ENCODE results near the gene TARM1. TPM values are rescaled to one million over a fixed set of nuclear protein-coding genes. Genes with fewer than 3 reads are reported as not detected.

Gene TARM1
- total RNA-seq, 4 donors from 2014 or later: not detected

- intact Hi-C loops (cut with DNase I): no loop called here
- Histone ChIP-seq H3K27me3 (no peaks in the 10 kb centered on the region), H3K27ac (replicated peaks in 1 of 4) (no peak overlapping the region), H3K4me1 (no peaks in the 10 kb centered on the region), H3K9me3 (no peaks in the 10 kb centered on the region), H3K4me3 (no peak overlapping the region), H3K36me3 (peaks cover 84 to 99% (median 97%) of the 10 kb centered on the region in 4 donors)
- WGBS: 95% methylated on average over 41 of the region's 44 CpGs
- DNase-seq (ENCODE audit: extremely low spot score): no peak
- TF ChIP-seq POLR2A (IDR thresholded peaks at IDR 0.05; ENCODE audit: low read depth): no peak
- no peak for TF ChIP-seq EP300 (IDR thresholded peaks at IDR 0.05)
- no peak for TF ChIP-seq CTCF (IDR thresholded peaks at IDR 0.05)
- no peak for TF ChIP-seq POLR2AphosphoS5 (IDR thresholded peaks at IDR 0.05)
These were observed 46.7 kb upstream of the TARM1 start for GRCh38 chr19:54127688-54128440.

GRCh38 chr19:54125713-54126112, 44.5 kb upstream of the TARM1 start:
- Histone ChIP-seq H3K27me3 (no peaks in the 10 kb centered on the region), H3K4me3 (no peak overlapping the region), H3K4me1 (no peaks in the 10 kb centered on the region), H3K27ac (replicated peaks in 1 of 4) (no peak overlapping the region), H3K9me3 (no peaks in the 10 kb centered on the region), H3K36me3 (peaks cover 83 to 99% (median 97%) of the 10 kb centered on the region in 4 donors)
- no peak for DNase-seq (ENCODE audit: extremely low spot score)
- TF ChIP-seq POLR2A (IDR thresholded peaks at IDR 0.05; ENCODE audit: low read depth): no peak
- TF ChIP-seq POLR2AphosphoS5 (IDR thresholded peaks at IDR 0.05): no peak
- no peak for TF ChIP-seq EP300 (IDR thresholded peaks at IDR 0.05)
- no peak for TF ChIP-seq CTCF (IDR thresholded peaks at IDR 0.05)
- intact Hi-C loops (cut with DNase I): no loop called here
- WGBS: 90% methylated on average over 5 of the region's 9 CpGs

DNA sequence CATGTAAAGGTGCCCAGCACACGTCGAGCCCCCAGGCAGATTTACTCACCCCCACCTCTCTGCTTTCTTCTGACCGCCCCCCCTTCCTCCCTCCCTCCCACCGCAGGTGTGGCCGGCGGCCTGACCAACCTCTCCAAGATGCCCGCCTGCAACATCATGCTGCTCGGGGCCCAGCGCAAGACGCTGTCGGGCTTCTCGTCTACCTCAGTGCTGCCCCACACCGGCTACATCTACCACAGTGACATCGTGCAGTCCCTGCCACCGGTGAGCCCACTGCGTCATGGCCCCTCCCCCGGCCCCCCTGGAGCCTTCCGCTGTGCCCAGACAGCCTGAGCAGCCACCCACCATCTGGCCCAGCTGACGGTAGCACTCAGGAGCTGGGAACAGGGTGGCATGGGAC, 43.2 kb upstream of the TARM1 start:
- no peaks in the 10 kb centered on the region for H3K4me1 ChIP-seq
- H3K4me3 ChIP-seq: no peak overlapping the region
- peaks cover 75 to 100% (median 99%) of the 10 kb centered on the region in 4 donors for H3K36me3 ChIP-seq
- H3K27ac ChIP-seq (replicated peaks in 1 of 4): no peak overlapping the region
- intact Hi-C loops (cut with DNase I): no loop called here
- WGBS: 92% methylated on average over 17 of the region's 19 CpGs
- TF ChIP-seq POLR2AphosphoS5 (IDR thresholded peaks at IDR 0.05) (no peak), CTCF (IDR thresholded peaks at IDR 0.05) (no peak)
- H3K9me3 ChIP-seq: no peaks in the 10 kb centered on the region
- no peak for DNase-seq (ENCODE audit: extremely low spot score)
- no peaks in the 10 kb centered on the region for H3K27me3 ChIP-seq

DNA sequence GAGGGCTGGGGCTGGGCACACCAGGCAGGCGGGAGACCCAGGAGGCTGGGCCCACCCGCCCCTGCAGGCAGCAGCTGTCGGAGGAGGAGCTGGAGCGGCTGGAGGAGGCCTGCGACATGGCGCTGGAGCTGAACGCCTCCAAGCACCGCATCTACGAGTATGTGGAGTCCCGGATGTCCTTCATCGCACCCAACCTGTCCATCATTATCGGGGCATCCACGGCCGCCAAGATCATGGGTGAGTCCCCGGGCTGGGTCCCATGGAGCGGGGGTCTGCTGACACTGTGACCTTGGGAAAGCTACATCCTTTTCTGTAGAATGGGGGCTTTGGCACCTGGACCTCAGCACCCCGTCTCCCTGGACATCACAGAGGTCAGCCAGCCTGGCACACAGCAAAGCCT, 42.5 kb upstream of the TARM1 start:
- DNase-seq (ENCODE audit: extremely low spot score): no peak
- TF ChIP-seq POLR2AphosphoS5 (IDR thresholded peaks at IDR 0.05) (no peak), EP300 (IDR thresholded peaks at IDR 0.05) (no peak), CTCF (IDR thresholded peaks at IDR 0.05) (no peak), POLR2A (IDR thresholded peaks at IDR 0.05; ENCODE audit: low read depth) (no peak)
- no peaks in the 10 kb centered on the region for H3K27me3 ChIP-seq
- intact Hi-C loops (cut with DNase I): no loop called here
- H3K4me3 ChIP-seq: no peak overlapping the region
- no peaks in the 10 kb centered on the region for H3K4me1 ChIP-seq
- WGBS: 87% methylated on average over 6 of the region's 17 CpGs
- H3K36me3 ChIP-seq: peaks cover 69 to 100% (median 99%) of the 10 kb centered on the region in 4 donors
- H3K27ac ChIP-seq (replicated peaks in 1 of 4): no peak overlapping the region
- H3K9me3 ChIP-seq: no peaks in the 10 kb centered on the region

GRCh38 chr19:54121259-54121658, 40.1 kb upstream of the TARM1 start:
- no peak overlapping the region for H3K4me3 ChIP-seq
- peaks cover 9 to 11% (median 11%) of the 10 kb centered on the region in 4 donors for H3K4me1 ChIP-seq
- no peaks in the 10 kb centered on the region for H3K27me3 ChIP-seq
- H3K36me3 ChIP-seq: peaks cover 51 to 83% (median 80%) of the 10 kb centered on the region in 4 donors
- intact Hi-C loops (cut with DNase I): no loop called here
- 96% methylated on average over 9 of the region's 10 CpGs for WGBS
- H3K9me3 ChIP-seq: no peaks in the 10 kb centered on the region
- DNase-seq (ENCODE audit: extremely low spot score): no peak
- no peak for TF ChIP-seq POLR2A (IDR thresholded peaks at IDR 0.05; ENCODE audit: low read depth)
- no peak for TF ChIP-seq CTCF (IDR thresholded peaks at IDR 0.05)
- H3K27ac ChIP-seq (replicated peaks in 1 of 4): no peak overlapping the region

Data from esophagus muscularis mucosa (tissue), 4 donors.